Inflammatory macrophage treated with lipopolysaccharide for 1 hour (primary cell): ENCODE measurements around the gene CEBPA.
"Not testable (repeated sequence)": the region's sequence is repeated elsewhere in the genome, so short reads cannot be mapped to it uniquely, and the experiment has no call there.

Experiments used
- DNase-seq, 2 donors: peaks; one replicate each; pipeline ENCODE4 v3.0.0-alpha.2; 2020 to 2022

Gene CEBPA

DNA sequence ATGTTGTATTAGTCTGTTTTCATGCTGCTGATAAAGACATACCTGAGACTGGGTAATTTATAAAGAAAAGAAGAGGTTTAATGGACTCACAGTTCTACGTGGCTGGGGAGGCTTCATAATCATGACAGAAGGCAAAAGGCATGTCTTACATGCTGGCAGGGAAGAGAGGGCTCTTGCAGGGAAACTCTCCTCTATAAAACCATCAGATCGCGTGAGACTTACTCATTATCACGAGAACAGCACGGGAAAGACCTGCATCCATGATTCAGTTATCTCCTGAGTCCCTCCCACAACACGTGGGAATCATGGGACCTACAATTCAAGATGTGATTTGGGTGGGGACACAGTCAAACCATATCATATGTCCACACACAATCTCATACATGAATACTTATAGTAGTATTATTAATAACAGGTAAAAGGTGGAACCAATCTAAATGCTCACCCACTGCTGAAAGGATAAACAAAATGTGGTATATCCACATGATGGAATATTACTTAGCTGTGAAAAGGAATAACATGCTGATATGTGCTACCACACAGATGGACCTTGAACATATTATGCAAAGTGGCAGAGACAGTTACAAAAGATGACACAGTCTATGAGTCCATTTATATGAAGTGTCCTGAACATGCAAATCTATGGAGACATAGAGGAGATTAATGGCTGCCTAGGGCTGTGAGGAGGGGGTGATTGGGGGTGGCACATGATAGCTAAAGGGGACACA lies 20.9 kb upstream of the CEBPA start:
- DNase-seq: no peak

GRCh38 chr19:33320636-33321035 lies 18.3 kb upstream of the CEBPA start:
- no peak for DNase-seq

GRCh38 chr19:33317991-33318390 lies 15.7 kb upstream of the CEBPA start:
- not testable (repeated sequence) for DNase-seq

DNA sequence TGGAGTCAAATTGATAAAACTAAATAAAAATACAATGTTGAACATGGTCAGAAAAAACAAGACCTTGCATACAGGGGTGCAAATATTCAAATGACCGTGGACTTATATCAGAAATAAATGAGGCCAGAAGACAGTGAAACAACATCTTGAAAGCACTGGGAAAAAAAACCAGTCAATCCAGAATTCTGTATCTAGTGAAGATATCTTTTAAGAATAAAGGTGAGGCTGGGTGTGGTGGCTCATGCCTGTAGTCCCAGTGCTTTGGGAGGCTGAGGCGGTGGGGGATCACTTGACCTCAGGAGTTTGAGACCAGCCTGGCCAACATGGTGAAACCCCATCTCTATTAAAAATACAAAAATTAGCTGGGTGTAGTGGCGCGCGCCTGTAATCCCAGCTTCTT lies 15.2 kb upstream of the CEBPA start:
- DNase-seq: no peak

DNA sequence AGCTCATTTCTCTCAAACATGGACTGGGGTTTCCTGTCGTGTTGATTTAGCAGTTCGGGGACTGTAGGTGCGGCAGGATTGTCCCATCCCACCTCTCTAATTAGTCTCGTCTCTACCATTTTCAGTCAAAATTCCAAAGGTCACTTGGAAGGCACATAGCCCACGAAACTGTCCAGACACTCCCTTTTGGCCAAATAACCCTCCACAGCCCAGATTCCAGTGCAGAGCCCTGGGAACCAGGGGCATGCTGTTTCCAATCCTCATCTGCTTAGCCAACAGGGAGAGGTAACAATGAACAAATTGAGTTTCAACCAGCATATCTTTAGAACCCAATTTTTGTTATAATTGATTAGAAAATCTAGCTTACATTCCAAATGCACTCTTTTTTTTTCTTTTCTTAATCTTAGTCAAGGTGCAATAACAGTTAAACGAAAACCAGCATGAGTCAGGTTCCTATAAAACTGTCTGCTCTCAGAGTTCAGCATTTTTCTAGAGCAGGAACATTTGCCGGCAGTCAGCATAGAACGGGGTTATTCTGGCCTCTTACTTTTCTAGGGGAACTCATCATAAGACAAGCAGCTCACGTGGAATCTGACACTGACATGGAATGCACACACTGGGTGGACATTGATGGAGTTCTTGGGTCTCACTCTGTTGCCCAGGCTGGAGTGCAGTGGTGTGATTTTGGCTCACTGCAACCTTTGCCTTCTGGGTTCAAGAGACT lies 14.4 kb upstream of the CEBPA start:
- no peak for DNase-seq

DNA sequence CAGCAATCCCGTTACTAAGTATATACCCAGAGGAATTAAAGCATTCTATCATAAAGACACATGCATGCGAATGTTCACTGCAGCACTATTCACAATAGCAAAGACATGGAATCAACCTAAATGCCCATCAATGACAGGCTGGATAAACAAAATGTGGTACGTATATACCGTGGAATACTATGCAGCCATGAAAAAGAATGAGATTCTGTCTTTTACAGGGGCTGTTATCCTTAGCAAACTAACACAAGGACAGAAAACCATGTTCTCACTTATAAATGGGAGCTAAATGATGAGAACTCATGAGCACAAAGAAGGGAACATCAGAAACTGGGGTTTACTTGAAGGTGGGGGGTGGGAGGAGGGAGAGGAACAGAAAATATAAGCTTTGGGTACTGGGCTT lies 10.5 kb upstream of the CEBPA start:
- not testable (repeated sequence) for DNase-seq

GRCh38 chr19:33312065-33312464 lies 9.7 kb upstream of the CEBPA start:
- no peak for DNase-seq

DNA sequence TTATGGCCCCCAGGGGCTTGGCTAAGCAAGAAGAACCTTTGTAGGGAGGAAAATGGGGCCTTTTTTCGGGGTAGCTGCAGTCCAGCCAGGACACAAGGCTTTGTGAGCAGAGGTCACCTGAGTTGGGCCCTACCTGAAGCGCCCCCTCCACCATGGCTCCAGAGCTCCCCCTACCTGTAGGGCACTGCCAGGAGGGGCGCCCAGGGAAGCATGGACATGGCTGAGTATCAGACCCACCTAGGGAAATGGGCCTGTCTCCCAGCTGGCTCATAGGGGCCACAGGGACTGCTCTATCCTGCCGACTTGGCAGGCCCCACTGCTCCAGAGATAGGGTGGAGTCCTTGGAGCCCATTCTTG lies 9.0 kb upstream of the CEBPA start:
- DNase-seq: no peak

- DNase-seq: no peak
Observed at GRCh38 chr19:33310606-33311325, 8.4 kb upstream of the CEBPA start.

DNA sequence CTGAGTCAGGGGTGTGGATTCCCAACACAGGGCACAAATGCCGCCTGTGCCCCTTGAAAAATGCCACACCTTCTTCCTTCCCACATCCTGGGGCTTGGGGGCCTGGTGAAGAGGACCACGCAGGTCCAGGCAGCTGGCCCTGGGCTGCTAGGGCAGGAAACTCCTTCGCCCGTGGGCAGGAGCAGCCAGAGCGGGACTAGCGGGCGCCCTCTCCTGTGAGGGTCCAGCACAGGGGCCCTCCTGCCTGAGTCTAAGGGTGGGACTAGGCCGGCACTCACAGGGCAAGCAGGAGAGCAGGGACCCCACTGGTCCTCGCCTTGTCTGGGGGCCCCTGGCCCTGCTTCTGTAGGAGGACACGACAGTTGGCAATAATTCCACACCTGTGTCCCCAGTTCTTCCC lies 7.5 kb upstream of the CEBPA start:
- DNase-seq: no peak

- DNase-seq: no peak
Observed at GRCh38 chr19:33306853-33307792, 4.8 kb upstream of the CEBPA start.

DNA sequence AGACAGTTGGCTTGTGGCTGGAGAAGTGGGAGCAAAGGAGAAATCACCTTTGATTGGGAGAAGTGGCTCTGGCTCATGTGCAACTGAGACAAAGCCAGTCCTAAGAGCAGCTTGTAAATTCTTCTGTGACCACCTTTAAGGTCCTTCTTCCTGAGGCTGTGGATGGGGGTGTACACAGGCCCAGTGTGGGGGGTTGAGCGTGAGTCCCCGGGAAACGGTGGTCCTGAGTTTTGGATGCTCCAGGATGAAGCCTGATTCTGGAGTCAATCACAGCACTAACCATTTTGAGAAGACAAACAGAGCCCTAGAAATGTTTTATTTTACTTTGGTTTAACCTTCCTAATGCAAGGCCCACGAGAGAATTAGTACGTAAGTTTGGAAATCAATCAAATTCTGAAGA lies 3.9 kb upstream of the CEBPA start:
- DNase-seq: no peak

GRCh38 chr19:33304760-33305647 lies 2.7 kb upstream of the CEBPA start:
- DNase-seq: no peak

- no peak for DNase-seq
Observed at GRCh38 chr19:33304371-33304759, 2.0 kb upstream of the CEBPA start.

DNA sequence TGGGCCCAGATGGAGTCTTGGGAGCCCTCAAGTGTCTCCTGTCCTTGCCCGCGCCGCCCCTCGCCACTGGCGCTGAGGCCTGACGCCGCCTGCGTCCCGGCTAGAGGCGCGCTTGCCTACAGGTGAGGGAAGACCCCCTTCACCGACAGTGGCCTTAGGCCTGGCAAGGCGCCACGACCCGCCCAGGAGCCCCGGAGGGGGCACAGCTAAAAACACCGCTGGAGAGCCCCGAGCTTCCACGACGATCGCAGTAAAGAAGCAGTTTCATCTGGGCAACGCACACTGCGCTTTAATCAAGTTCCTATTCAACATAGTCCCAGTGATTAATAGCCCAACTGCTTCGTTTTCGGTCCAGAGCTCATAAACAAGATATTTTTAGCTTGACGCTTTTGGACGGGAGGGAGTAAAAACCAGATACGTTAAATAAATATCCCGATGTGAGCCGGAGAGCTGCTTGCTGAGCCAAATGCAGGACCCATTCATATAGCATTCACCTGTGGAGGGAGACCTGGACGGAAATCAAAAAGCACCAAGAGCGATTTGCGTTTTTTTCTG lies 1.5 kb upstream of the CEBPA start:
- no peak for DNase-seq

- DNase-seq: peak; percentile 35 to 38
Observed at GRCh38 chr19:33302974-33303790, 848 bp upstream of the CEBPA start.

DNA sequence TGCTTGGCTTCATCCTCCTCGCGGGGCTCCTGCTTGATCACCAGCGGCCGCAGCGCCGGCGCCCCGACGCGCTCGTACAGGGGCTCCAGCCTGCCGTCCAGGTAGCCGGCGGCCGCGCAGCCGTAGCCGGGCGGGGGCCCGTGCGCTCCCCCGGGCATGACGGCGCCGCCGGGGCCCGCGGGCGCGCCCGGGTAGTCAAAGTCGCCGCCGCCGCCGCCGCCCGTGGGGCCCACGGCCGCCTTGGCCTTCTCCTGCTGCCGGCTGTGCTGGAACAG lies 497 bp downstream of the CEBPA start:
- no peak for DNase-seq

- no peak for DNase-seq
Observed at GRCh38 chr19:33301144-33301899, 1.0 kb downstream of the CEBPA start.

DNA sequence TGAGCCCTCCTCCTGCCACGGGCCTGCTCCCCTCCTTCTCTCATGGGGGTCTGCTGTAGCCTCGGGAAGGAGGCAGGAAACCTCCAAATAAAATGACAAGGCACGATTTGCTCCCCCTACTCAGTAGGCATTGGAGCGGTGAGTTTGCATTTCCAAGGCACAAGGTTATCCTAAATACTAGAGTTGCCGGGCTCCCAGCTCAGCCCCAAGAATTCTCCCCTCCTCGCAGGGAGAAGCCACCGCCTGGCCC lies 1.5 kb downstream of the CEBPA start:
- DNase-seq: no peak
